ENCODE results near the gene CDH22.

GRCh38 chr20:46194409-46194808 is 113.9 kb downstream of the CDH22 start:
- no peak for TF ChIP-seq CTCF (IDR thresholded peaks at IDR 0.05 in 4 of 5, conservative IDR thresholded peaks at IDR 0.05 in 1 of 5)
- no peak for TF ChIP-seq POLR2A (IDR thresholded peaks at IDR 0.05)
